Right ventricle myocardium inferior (tissue), 1 donor: ENCODE data around the gene PRDM5. TPM values are rescaled to one million over a fixed set of nuclear protein-coding genes. Genes with fewer than 3 reads are reported as not detected.
"Not testable (repeated sequence)": the region's sequence is repeated elsewhere in the genome, so short reads cannot be mapped to it uniquely, and the experiment has no call there.

Experiments used
- ATAC-seq: fragments of 200-7000 bp; cut with Tn5 transposase; one replicate; pipeline ENCODE4 v1.9.1; 2020; ENCODE audit warnings: mild to moderate bottlenecking, moderate library complexity
- DNase-seq: peaks from one replicate; pipeline ENCODE4 v3.0.0; 2021; ENCODE audit errors: missing footprints
- intact Hi-C: fragments of 100-400 bp; cut with DNase I; formaldehyde crosslinking; loops from one replicate; pipeline ENCODE4 v1.11.0; 2022
- total RNA-seq: library from RNA; stranded (reverse); fragmentation: NEBNext Ultra II Directional; extraction: Animal tissue kit (Norgen Biotek cat#: 25700); gene quantifications from one replicate; pipeline ENCODE4 v1.2.1, GENCODE V29; 2021
- donor health status: DM: no; HTN: yes; CAD: no; lungs with severe emphysema.

PRDM5 gene
- total RNA-seq, 1 donor from 2014 or later: 7.4 TPM

- intact Hi-C loops: no loop called here
Measured at GRCh38 chr4:120691536-120691935, 231.0 kb downstream of the PRDM5 start.

GRCh38 chr4:120691106-120691505 lies 231.4 kb downstream of the PRDM5 start:
- DNase-seq (no peak), ATAC-seq (no peak)
- intact Hi-C loops: no loop called here

More at GRCh38 chr4:120691536-120691935, 231.0 kb downstream of the PRDM5 start:
- ATAC-seq (no peak), DNase-seq (no peak)

- ATAC-seq (no peak), DNase-seq (no peak)
- intact Hi-C loops: no loop called here
Measured at GRCh38 chr4:120688791-120689190, 233.7 kb downstream of the PRDM5 start.

- DNase-seq (no peak), ATAC-seq (no peak)
- intact Hi-C loops: no loop called here
Measured at GRCh38 chr4:120685756-120686278, 236.7 kb downstream of the PRDM5 start.

DNA sequence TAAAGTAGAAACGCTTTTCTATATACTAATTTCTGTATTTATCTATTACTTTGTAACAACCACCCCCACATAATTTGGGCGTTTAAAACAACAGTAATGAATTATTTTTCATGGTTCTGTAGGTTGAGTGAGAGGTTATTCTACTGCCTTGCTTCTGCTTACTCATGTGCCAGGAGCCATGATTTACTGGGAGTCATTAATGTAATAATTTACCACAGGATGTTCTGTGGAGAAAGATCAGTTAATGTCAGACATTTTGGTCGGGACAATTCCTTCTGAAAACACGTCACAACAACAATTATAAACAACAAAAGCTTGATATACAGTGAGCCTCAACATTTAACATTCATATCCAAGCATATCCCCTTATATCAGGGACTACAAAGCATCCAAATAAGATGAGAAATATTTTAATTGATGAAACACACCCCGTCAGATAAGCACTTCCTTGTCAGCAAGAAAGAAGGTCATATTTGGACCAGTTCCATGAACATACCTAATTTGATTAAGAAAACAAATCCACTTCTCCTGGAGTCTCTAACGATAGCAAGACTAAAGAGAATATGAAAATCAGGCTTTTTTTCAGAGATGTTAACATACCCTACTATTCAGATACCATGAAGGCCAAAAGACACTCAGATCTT lies 238.5 kb downstream of the PRDM5 start:
- no peak for DNase-seq
- no peak for ATAC-seq
- intact Hi-C loops: no loop called here

GRCh38 chr4:120682981-120683380 lies 239.5 kb downstream of the PRDM5 start:
- DNase-seq (no peak), ATAC-seq (no peak)
- intact Hi-C loops: no loop called here

DNA sequence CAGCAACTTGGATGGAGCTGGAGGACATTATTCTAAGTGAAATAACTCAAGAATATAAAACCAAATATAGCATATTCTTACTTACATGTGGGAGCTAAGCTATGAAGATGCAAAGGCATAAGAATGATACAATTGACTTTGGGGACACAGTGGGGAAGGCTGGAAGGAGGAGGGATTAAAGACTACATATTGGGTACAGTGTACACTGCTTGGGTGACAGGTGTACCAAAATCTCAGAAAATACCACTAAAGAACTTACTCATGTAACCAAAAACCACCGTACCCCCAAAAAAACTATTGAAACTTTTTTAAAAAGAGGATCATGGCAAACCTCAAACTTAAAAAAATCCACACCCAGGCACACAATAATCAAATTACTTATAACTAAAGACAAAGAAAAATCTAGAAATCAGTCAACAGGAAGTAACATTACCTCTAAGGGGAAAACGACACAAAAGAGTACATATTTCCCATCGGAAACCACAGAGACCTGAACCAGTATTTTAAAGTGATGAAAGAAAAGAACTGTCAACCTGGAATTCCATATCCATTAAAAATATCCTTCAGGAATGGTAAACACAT lies 241.8 kb downstream of the PRDM5 start:
- DNase-seq: no peak
- intact Hi-C loops: no loop called here
- ATAC-seq: no peak

DNA sequence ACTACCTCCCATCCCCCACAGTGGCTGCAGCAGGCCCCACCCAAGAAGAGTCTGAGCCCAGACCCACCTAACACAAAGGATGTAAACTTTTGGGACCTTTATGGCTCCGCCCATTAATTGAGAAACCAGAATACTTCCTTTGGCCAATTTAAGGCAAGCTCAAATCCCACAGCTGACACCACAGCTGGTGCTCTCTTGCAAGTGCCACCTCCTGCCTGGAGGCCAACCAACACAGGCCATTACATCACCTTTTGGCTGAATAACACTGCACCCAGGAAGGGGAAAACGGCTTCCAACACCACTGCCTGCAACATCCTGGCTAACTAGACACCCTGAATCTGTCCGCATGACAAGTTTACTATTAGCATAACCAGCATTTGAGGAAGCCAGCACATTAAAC lies 248.8 kb downstream of the PRDM5 start:
- intact Hi-C loops: no loop called here
- no peak for DNase-seq
- no peak for ATAC-seq

- intact Hi-C loops: no loop called here
- DNase-seq (no peak), ATAC-seq (no peak)
Measured at GRCh38 chr4:120672558-120673147, 249.9 kb downstream of the PRDM5 start.

- intact Hi-C loops: no loop called here
- no peak for DNase-seq
- no peak for ATAC-seq
Measured at GRCh38 chr4:120672076-120672475, 250.4 kb downstream of the PRDM5 start.

GRCh38 chr4:120671538-120671937 lies 251.0 kb downstream of the PRDM5 start:
- DNase-seq: no peak
- no peak for ATAC-seq
- intact Hi-C loops: no loop called here

DNA sequence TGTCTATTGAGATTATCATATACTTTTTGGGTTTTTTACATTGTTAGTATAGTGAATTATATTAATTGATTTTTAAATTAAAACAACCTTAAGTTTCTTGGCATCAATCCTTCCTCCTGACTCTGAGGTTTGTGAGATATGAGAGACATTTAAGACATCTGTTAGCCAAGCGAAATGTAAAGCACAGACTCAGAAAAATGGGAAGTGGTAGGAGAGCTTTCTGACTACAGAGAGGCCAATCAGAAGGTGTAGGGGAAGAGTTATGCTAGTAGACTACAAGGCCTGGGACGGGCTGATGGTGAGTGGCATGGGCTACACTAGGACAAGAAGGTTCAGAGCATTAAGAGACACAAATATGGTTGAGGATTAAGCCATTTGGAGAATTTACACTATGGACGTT lies 255.4 kb downstream of the PRDM5 start:
- DNase-seq (no peak), ATAC-seq (no peak)
- intact Hi-C loops: no loop called here

GRCh38 chr4:120664851-120665250 lies 257.7 kb downstream of the PRDM5 start:
- no peak for DNase-seq
- intact Hi-C loops: no loop called here
- ATAC-seq: no peak

- intact Hi-C loops: no loop called here
- DNase-seq: no peak
- ATAC-seq: no peak
Measured at GRCh38 chr4:120659616-120660170, 262.8 kb downstream of the PRDM5 start.

DNA sequence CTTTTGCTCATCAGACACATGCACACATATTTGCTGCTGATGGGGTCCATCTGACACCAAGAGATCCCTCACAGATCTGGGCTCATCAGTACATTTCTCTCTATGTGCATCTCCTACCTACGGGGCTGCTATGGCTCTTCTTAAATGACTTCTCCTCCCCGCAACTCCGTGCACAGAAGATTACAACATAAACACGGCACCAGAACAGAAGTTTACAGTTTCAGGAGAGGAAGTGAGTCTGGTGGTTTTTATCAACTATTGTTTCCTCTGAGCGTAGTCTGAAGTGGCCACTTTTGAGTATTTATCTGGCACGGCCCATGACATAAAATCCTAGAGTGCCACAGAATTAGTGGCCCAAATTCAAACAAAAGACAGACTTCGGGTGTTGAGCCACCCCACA lies 263.8 kb downstream of the PRDM5 start:
- DNase-seq (no peak), ATAC-seq (no peak)
- intact Hi-C loops: no loop called here

GRCh38 chr4:120653804-120654573 lies 268.5 kb downstream of the PRDM5 start:
- ATAC-seq (no peak), DNase-seq (no peak)
- intact Hi-C loops: no loop called here

DNA sequence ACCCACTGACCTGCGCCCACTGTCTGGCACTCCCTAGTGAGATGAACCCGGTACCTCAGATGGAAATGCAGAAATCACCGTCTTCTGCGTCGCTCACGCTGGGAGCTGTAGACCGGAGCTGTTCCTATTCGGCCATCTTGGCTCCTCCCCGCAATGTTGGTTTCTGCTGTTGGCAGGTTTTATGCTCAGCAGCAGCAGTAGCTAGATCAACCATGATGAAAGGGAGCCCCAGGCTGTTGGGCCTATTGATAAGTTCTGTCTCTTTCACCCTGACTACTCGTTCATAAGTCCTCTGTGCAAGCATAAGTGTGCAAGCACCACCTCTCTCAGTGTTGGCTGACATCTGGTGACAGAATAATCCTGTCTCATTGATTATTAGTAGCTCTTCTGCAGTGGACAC lies 274.2 kb downstream of the PRDM5 start:
- DNase-seq: peak; percentile 40
- intact Hi-C loops, ATAC-seq: not testable (repeated sequence)
